HG03432 (cell line): Measurements from ENCODE around the gene SLC38A7.
"Not testable (repeated sequence)": the region's sequence is repeated elsewhere in the genome, so short reads cannot be mapped to it uniquely, and the experiment has no call there.

Experiments
- ATAC-seq: cut with Tn5 transposase; IDR thresholded peaks from one replicate; pipeline ENCODE4 v1.9.1; 2021; ENCODE audit warnings: mild to moderate bottlenecking, moderate library complexity; ENCODE audit not compliant: unreplicated experiment

SLC38A7 gene

GRCh38 chr16:58637021-58637420, 47.5 kb downstream of the SLC38A7 start:
- not testable (repeated sequence) for ATAC-seq

DNA sequence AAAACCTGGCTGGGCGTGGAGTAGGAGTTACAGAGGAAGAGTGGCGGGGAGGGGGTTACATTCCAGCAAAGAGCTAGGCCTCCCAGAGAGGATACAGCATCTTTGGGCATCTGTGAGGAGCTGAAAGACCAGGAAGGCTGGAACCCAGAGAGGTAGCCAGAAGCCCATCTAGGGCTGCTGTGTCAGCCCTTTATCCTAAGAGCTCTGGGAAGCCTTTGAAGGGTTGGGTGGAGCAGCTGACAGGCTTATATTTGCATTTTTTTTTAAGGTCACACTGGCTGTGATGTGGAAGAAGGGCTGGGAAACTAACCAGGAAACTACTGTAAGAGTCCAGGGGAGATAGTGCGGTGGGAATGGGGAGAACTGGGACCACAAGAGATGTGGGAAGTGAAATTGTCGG, 48.1 kb downstream of the SLC38A7 start:
- ATAC-seq: no peak

- ATAC-seq: no peak
Measured at GRCh38 chr16:58635502-58635901, 49.1 kb downstream of the SLC38A7 start.

DNA sequence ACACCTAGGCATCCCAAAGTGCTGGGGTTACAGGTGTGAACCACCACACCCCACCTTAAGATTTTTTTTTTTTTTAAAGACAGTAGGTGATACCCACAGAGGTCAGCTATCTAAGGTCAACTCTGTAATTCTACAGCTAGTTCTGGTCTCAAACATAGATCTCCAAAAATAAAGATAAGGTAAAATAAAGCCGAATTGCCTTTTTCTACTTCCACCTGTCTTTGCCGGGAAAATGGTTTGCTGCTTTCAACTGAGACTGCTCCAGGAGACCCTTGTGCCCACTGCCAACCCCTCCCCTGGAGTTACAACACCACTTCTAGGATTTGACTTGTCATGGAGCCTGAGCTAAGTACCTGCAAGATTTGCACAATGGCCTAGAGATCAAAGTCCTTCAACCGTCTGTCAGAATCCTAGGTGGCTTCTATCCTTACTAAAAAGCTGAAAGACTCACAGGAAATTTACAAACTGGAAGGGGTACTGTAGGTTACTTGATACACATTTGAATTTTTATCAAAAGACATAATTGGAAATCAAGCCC, 50.2 kb downstream of the SLC38A7 start:
- no peak for ATAC-seq

GRCh38 chr16:58629733-58630640, 54.6 kb downstream of the SLC38A7 start, which contains the start of gene CNOT1:
Gene CNOT1, minus strand, starts transcription at chr16:58629826. Its CDS starts 30,489 bp downstream, at chr16:58599337.
- peak; percentile 89 for ATAC-seq

DNA sequence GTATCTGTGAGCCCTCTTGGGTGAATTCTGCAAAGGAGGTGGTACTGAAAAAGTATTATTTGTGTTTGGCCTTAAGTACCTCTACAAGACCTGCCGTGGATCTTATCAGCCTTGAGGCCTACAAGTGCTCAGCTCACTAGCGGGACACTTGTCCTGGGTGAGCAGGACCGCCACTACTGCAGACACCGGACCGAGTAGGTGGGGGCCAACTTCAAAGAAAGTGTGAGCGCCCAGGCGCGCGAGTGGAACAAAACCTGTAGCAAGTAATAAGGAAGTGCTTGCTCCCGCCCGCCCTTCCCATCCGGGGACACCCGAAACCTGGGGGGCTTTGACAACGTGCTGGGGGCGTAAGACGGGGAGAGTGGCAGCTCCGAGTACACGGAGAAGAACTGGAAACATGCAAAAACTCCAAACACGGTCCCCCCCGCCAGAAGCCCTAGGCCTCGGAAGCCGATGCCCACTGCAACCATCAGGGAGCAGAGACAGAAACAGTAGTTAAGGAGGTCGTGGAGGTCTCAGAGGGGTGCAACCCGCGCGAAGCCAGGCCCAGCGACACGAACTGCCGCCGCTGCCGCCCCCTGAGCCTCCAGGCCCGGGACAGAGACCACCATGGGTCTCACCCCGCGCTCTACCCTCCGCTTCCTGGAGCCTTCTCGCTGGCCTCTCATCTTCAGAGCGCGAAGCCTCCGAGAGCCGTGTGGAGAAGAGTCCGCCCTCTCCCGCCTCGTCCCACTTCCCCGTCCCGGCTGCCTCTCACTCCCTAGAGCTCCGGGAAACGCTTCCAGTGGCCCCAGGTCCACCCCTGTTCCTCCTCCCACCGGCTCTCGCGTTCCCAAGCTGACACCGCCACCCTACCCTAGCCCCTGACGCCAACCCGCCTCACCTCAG, 55.5 kb downstream of the SLC38A7 start:
- ATAC-seq: peak; percentile 1

GRCh38 chr16:58624209-58624608, 60.4 kb downstream of the SLC38A7 start:
- ATAC-seq: no peak

DNA sequence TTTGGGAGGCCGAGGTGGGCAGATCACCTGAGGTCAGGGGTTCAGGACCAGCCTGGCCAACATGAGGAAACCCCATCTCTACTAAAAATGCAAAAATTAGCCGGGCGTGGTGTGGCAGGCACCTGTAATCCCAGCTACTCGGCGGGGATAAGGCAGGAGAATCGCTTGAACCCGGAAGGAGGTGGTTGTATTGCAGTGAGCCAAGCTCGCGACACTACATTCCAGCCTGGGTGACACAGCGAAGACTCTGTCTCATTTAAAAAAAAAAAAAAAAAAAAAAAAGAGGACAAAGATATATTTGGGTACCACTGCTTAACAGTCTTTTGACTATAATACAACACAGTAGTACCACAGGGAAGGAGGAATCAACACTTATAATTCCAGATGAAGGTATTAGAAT, 64.2 kb downstream of the SLC38A7 start:
- no peak for ATAC-seq

DNA sequence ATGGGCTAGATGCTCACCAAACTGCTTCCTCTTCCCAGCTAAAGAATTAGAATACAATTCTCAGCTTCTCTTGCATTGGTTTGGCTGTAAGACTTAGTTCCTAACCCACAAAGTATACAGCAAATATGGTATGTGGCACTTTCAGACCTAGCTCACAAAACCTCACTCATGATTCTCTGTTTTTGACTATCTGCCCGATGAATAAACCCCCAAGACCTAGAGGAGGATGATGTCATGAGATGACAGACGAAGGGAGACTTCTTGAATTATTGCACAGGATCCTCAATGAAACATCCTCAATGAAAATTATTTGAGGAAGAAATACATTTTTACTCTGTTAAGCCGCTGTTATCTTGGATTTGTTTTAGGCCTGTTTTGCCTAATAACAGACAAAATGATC, 69.3 kb downstream of the SLC38A7 start:
- ATAC-seq: no peak
